ENCODE data around the gene CTBP2. TPM values are rescaled to one million over a fixed set of nuclear protein-coding genes. Genes with fewer than 3 reads are reported as not detected.

CTBP2 gene
- polyA plus RNA-seq, 5 donors, result 77.4 to 86.8 (median 85.1) TPM

- no peak for DNase-seq
Observed at GRCh38 chr10:125127986-125128385, 32.4 kb downstream of the CTBP2 start.

DNA sequence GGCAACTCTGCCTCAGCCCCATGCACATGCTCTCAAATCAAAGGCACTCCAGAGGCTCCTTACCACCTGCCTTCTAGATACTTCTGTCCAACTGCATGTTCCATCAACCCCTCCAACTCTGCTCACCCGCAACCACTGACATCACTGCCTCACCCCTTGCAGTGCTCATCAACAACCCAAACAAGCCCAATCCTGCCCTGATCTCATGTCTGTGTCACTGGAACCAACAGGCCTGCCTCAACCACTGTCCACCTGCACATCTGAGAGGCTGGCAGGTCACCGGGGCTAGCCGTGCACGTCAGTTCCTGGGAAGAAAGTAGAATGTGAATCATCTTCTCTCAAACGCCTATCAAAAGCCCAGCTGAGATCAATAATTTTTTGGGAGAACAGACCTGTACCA lies 33.3 kb downstream of the CTBP2 start:
- DNase-seq, result no peak

GRCh38 chr10:125125951-125126735 lies 34.2 kb downstream of the CTBP2 start:
- DNase-seq, result no peak

DNA sequence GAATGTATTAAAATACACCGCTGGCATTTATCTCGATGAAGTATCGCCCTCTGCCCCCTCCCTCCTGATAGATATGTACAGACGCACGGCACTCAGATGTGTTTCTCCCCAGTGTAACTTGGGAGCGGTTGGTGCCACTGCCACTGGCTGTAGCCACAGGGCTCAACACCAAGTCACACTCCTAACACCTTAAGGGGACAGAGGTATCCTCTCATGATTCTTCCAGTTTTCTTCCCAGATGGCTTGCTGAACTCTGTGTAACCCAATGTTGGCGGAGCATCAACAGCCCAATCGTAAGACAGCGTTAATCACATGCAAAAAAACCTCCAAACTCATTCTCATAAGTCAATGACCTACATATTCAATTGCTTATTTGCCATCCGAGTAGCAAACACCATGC lies 35.5 kb downstream of the CTBP2 start:
- DNase-seq, result no peak

GRCh38 chr10:125124115-125124487 lies 36.3 kb downstream of the CTBP2 start:
- DNase-seq, result no peak

DNA sequence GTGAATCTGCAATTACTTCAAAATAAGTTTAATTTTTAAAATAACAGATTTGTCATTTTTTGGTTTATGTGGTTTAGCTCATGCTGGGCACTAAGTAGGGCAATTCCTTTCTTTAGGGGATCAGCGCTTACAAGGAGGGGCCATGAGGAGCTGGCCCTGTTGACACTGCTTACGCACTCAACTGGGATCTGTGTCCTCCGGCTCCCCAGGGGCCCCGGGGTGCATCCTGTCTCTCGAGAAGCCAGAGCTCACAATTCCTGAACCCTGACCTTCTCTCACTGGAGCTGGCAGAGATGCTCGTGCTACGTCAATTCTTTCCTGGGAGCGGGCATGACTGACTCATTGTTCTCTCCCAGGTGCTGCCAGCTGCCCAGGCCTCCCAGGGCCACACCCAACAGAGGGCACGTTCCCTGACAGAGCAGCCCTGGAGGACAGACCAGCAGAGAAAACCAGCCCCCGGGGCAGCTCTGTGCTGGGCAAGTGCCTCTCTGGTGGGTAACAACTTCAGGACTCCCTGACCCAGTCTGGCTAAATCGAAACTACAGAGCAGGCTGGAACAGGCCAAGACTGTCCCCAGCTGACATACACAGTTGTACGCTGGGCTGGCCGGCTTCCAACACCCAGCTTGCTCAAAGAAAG lies 36.8 kb downstream of the CTBP2 start:
- peak; percentile 72 to 77 for DNase-seq

- DNase-seq, result no peak
Observed at GRCh38 chr10:125122566-125122965, 37.8 kb downstream of the CTBP2 start.

DNA sequence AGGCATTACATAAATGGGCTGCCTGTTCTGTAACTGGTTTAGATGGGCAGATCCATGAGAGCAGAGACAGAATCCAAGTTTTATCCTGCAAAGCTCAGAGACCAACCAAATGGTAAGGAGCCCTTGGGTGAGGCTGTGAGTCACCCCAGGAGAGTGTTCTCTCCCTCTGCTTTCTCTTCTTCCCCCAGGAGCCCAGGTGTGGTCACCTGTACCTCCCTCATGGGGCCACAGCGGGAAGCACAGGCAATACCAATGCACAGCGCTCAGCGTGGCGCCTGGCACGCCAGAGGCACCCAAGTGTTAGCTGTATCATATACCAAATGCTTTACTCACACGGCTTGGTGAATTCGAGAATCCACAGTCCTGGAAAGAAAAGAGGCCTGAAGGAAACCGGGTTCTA lies 39.4 kb downstream of the CTBP2 start:
- DNase-seq, result no peak

DNA sequence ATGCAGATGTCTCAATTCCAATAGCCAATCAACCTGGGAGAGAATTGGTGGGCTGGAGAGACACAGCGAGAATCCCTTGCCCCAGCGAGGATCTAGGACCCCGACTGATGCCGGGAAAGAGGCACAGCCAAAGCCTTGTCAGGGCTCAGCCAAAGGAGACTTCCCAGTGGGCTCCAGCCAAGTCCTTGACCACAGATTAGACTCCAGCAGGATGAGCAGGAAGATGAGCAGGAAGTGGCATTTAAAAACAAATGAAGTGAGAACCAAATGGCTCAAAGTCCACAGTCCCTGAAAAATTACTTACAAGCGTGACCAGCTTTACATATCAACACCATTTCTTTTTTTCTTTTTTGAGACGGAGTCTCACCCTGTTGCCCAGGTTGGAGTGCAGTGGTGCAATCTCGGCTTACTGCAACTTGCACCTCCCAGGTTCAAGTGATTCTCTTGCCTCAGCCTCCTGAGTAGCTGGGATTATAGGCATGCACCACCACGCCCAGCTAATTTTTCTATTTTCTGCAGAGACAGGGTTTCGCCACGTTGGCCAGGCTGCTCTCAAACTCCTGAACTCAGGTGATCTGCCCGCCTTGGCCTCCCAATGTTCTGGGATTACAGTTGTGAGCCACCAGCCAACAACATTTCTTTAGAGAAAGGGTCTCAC lies 40.2 kb downstream of the CTBP2 start:
- DNase-seq, result no peak

DNA sequence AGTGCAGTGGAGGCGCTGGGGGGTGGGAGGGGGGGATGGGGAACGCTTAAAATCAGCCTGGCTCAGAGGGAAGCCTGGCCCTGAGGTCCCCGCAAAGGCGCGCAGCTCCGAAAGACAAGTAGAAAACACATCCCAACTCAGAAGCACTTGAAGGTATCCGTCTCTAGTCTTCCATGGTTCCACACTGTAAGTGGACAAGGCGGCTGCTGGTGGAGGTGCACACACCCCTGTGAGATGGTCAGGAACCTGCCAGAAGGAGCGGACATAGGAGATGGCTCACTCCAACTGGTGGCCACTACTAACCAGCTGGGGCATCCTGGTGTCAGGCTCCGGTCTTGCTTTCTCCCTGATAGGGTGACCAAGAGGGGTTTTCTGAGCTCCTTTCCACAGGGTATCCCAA lies 41.7 kb downstream of the CTBP2 start:
- no peak for DNase-seq

- DNase-seq, result peak; percentile 71 to 81
Observed at GRCh38 chr10:125118011-125118611, 42.3 kb downstream of the CTBP2 start.

GRCh38 chr10:125116652-125117310 lies 43.6 kb downstream of the CTBP2 start:
- DNase-seq, result no peak

GRCh38 chr10:125116041-125116649 lies 44.2 kb downstream of the CTBP2 start:
- DNase-seq, result no peak

GRCh38 chr10:125115409-125115808 lies 45.0 kb downstream of the CTBP2 start:
- DNase-seq, result no peak

DNA sequence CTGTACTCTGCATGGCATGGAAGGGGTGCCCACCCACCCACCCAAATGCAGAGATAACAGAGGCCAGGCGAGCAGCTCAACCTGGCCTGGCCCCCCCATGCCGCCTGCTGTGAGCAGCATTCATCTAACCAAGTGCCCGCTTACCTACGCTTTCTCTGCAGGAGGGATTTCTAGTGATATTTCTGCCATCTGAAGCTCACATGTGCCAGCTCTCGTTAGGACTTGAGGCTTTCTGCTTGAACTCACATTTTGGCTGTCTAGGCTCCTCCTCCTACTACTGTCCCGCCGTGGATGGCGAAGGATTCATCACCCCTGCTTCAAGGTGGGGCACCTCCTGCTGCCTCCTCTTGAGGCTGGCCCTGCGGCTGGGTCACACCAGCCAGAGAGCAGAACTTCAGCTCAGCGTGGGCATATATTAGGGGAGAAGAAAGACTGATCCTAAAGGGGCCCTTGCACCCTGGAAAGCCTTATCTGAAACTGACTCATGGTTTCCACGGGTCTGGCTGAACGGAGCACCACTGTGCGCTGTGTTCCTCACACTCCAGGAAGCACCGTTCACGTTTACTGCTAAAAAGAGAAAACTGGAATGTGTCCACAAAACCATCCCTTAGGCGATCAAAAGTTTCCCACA lies 45.5 kb downstream of the CTBP2 start:
- no peak for DNase-seq

DNA sequence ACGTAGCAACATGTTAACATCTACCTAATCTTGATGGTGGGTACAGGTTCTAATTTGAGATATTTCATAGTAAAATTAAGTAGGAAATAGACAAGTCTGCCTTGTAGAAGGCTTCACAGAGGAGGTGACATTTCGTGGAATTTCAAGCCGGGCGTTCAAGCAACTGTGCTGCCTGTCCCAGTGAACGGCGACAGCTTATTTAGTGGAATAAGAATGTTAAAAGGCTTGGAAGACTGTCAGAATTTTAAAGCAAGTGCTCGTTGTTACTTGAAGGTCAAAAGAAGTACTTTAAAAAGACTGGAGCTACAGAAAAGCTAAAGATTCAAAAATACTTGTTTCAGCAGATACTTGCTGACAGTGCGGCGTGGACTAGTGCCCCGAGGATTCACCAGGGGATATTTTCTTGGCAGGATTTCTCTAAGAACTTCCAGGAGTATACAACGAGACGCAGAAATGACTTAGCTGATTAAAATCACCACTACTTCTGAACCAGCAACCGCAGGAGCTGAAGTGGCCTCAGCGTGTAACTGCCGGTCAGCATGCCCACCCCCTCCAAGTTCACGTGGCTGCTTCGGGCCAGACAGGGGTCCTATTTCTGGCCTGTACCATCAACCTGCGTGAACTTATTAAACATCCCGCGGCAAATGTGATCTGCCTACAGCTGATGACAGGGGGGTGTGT lies 46.5 kb downstream of the CTBP2 start:
- no peak for DNase-seq

DNA sequence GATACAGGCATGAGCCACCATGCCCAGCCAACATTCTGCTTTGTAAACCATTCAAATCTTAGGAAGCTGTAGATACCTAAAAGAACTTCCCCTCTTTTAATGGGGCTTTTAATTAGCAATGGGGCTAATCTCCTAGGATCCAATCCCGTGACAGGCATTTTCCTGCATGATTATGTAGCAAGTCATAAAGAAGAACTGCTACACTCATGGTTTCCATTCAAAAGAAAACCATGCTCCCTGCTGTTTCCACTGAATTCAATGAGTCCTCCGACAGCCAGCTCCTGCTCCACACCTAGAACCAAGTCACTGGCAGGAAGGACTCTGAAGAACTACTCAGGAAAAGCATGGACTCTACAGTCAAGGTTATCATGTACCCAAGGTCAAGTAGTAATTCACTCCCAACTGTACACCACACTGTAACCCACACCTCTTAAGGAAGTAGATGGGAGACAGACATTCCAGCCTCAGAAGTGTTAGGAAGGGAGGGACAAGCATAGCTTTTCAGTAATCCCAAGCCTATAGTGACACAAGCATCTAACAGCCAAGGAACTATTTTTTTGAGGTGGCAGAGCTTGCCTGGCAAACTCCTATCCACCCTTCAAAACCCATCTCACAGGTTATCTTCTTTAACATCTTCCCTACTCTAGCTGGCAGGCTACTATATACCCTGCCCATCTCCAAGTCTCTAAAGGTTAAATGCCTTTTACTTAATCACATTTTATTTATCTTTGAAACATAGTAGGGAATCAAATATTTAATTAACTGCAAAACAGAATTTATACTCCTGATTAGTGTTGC lies 47.5 kb downstream of the CTBP2 start:
- no peak for DNase-seq

GRCh38 chr10:125111118-125111727 lies 49.1 kb downstream of the CTBP2 start:
- DNase-seq, result no peak

DNA sequence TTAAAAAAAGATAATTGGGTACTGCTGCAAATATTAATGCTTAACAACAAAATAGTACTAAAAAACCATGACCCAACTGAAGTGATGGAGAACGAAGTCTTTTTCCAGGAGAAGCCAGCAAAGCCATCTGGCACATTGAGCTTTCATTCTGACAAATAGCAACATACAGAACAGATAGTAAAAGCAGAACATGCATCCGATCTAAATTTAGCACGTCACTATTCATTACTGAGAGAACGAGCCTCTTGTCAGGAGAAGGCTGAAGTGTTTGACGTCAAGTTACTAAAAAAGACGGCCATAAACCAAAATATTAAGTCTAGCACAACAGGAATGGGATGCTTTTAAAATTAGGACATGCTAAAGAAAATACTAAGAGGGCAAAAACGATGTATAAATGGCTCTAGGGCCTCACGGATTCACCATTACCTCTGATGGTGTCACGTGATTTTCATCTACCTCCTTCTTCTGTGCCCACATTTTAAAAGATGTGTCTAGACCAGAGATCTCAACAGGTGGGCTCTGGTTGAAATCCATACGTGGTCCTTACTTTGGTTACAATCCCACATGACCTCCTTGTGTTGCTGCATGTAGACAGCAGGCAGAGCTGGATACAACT lies 52.3 kb downstream of the CTBP2 start:
- DNase-seq, result no peak

All from right lung (tissue), 5 donors.